Amniotic stem cell (primary cell): Measurements from ENCODE around the gene TTYH1.
"Not testable (repeated sequence)": the region's sequence is repeated elsewhere in the genome, so short reads cannot be mapped to it uniquely, and the experiment has no call there.

ENCODE experiments used
- DNase-seq: peaks from one replicate; lab custom pipeline; 2025; lab: John Stamatoyannopoulos, UW

The TTYH1 gene

GRCh38 chr19:54461210-54461609 is 45.9 kb downstream of the TTYH1 start:
- DNase-seq = no peak

GRCh38 chr19:54461613-54462012 is 46.3 kb downstream of the TTYH1 start:
- no peak for DNase-seq

GRCh38 chr19:54462047-54462654 is 46.9 kb downstream of the TTYH1 start:
- DNase-seq = no peak

GRCh38 chr19:54462655-54463530 is 47.6 kb downstream of the TTYH1 start:
- DNase-seq = peak; percentile 29

- peak; percentile 99 for DNase-seq
Measured at GRCh38 chr19:54463531-54464043, 48.3 kb downstream of the TTYH1 start, which contains the start of gene LENG9. Gene LENG9, minus strand, starts transcription at chr19:54463778. Its CDS starts 252 bp downstream, at chr19:54463526.

GRCh38 chr19:54464044-54464629 is 48.9 kb downstream of the TTYH1 start:
- no peak for DNase-seq

GRCh38 chr19:54464630-54465425 is 49.6 kb downstream of the TTYH1 start:
- DNase-seq = peak; percentile 60

- DNase-seq = no peak
Measured at GRCh38 chr19:54465426-54466109, 50.3 kb downstream of the TTYH1 start.

GRCh38 chr19:54466110-54466480 is 50.8 kb downstream of the TTYH1 start:
- not testable (repeated sequence) for DNase-seq

GRCh38 chr19:54469496-54469934 is 54.3 kb downstream of the TTYH1 start:
- no peak for DNase-seq

- DNase-seq = no peak
Measured at GRCh38 chr19:54470276-54470887, 55.1 kb downstream of the TTYH1 start.

- DNase-seq = no peak
Measured at GRCh38 chr19:54470991-54471782, 55.9 kb downstream of the TTYH1 start.

GRCh38 chr19:54473071-54473891 is 58.0 kb downstream of the TTYH1 start, which contains the start of gene CDC42EP5:
Gene CDC42EP5, minus strand, starts transcription at chr19:54473296. Its CDS starts 7,749 bp downstream, at chr19:54465547.
- DNase-seq = peak; percentile 55

GRCh38 chr19:54473892-54474372 is 58.7 kb downstream of the TTYH1 start:
- no peak for DNase-seq

- DNase-seq = no peak
Measured at GRCh38 chr19:54475706-54476105, 60.4 kb downstream of the TTYH1 start.

- no peak for DNase-seq
Measured at GRCh38 chr19:54477650-54478049, 62.4 kb downstream of the TTYH1 start.

- DNase-seq = no peak
Measured at GRCh38 chr19:54478677-54479266, 63.5 kb downstream of the TTYH1 start.

GRCh38 chr19:54480051-54480450 is 64.8 kb downstream of the TTYH1 start:
- DNase-seq = no peak
